Suprapubic skin (tissue), 4 donors: Measurements from ENCODE around the gene SH2D6. TPM values are rescaled to one million over a fixed set of nuclear protein-coding genes. Genes with fewer than 3 reads are reported as not detected.
"Not testable (repeated sequence)": the region's sequence is repeated elsewhere in the genome, so short reads cannot be mapped to it uniquely, and the experiment has no call there.

Experiments used
- DNase-seq, 2 donors: peaks; one replicate each; pipeline ENCODE4 v3.0.0-alpha.2; 2019; ENCODE audit warnings: low spot score in 2 of 2
- H3K27ac ChIP-seq: fragments of 200-600 bp; sonication (generic); one replicate; pipeline ENCODE4 v1.5.1; 2019
- H3K27me3 ChIP-seq: fragments of 200-600 bp; sonication (generic); one replicate; pipeline ENCODE4 v1.5.1; 2019
- H3K36me3 ChIP-seq: fragments of 200-600 bp; sonication (generic); one replicate; pipeline ENCODE4 v1.5.1; 2019
- H3K4me1 ChIP-seq: fragments of 200-600 bp; sonication (generic); one replicate; pipeline ENCODE4 v1.5.1; 2019
- H3K4me3 ChIP-seq: fragments of 200-600 bp; sonication (generic); one replicate; pipeline ENCODE4 v1.5.1; 2019; ENCODE audit warnings: mild to moderate bottlenecking
- H3K9me3 ChIP-seq: fragments of 200-600 bp; sonication (generic); one replicate; pipeline ENCODE4 v1.5.1; 2019
- EP300 ChIP-seq: sonication (generic); formaldehyde crosslinking; IDR thresholded peaks from one replicate; pipeline ENCODE4 v1.6.1; 2017; ENCODE audit warnings: antibody characterized with exemption
- POLR2A ChIP-seq, 2 donors: fragments of 450-650 bp; IDR thresholded peaks; one replicate each; pipeline ENCODE4 v1.6.1; 2017; ENCODE audit warnings: antibody characterized with exemption in 2 of 2, mild to moderate bottlenecking in 2 of 2, moderate library complexity in 2 of 2
- POLR2AphosphoS5 ChIP-seq, 3 donors: sonication (generic); formaldehyde crosslinking; IDR thresholded peaks; one replicate each; pipeline ENCODE4 v1.6.1; 2017; ENCODE audit warnings: antibody characterized with exemption in 3 of 3
- WGBS: methylation state at CpG from one replicate; pipeline ENCODE4 v1.1.5; 2018; 5-methylcytosine and 5-hydroxymethylcytosine counted together
- total RNA-seq, 4 donors: library from RNA; depleted of rRNA; stranded (reverse); fragments of >200 nt; gene quantifications; one replicate each; pipeline ENCODE4 v1.1.0, GENCODE V29; 2016
- TF ChIP-seq, protein P1 (sequence below), 2 donors: fragments of 200-600 bp in 1 of 2; fragments of 450-650 bp in 1 of 2; sonication (generic) in 1 of 2; IDR thresholded peaks; one replicate each; pipeline ENCODE4 v1.5.1; 2016 to 2019; ENCODE audit warnings: antibody characterized with exemption in 2 of 2, mild to moderate bottlenecking in 1 of 2, moderate library complexity in 1 of 2

Gene SH2D6
- total RNA-seq, 4 donors from 2014 or later: not detected

DNA sequence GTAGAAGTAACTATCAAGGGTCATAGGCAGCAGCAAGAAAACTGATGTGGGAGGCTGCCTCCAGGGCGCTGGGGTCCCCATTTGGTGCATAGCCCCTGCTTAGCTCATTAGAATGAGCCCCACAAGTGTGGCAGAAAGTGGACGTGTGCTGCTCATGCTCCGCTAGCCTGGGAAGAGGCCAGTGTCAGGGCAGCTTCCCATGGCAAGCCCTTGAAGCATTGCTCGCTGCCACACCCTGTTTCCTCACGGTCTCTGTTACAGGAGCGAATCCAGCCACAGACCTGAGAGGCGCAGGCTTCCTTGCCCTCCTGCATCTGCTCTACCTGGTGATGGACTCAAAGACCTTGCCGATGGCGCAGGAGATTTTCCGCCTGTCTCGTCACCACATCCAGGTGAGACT lies 41.4 kb upstream of the SH2D6 start:
- Histone ChIP-seq H3K36me3 (peaks cover 45% of the 10 kb centered on the region), H3K9me3 (no peaks in the 10 kb centered on the region), H3K27me3 (no peaks in the 10 kb centered on the region), H3K27ac (no peak overlapping the region), H3K4me1 (peaks cover 15% of the 10 kb centered on the region), H3K4me3 (no peak overlapping the region)
- no peak for DNase-seq
- TF ChIP-seq POLR2AphosphoS5 (IDR thresholded peaks at IDR 0.05): no peak
- TF ChIP-seq EP300: no peak
- no peak for TF ChIP-seq POLR2A (IDR thresholded peaks at IDR 0.05)
- TF ChIP-seq, protein P1, sequence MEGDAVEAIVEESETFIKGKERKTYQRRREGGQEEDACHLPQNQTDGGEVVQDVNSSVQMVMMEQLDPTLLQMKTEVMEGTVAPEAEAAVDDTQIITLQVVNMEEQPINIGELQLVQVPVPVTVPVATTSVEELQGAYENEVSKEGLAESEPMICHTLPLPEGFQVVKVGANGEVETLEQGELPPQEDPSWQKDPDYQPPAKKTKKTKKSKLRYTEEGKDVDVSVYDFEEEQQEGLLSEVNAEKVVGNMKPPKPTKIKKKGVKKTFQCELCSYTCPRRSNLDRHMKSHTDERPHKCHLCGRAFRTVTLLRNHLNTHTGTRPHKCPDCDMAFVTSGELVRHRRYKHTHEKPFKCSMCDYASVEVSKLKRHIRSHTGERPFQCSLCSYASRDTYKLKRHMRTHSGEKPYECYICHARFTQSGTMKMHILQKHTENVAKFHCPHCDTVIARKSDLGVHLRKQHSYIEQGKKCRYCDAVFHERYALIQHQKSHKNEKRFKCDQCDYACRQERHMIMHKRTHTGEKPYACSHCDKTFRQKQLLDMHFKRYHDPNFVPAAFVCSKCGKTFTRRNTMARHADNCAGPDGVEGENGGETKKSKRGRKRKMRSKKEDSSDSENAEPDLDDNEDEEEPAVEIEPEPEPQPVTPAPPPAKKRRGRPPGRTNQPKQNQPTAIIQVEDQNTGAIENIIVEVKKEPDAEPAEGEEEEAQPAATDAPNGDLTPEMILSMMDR (IDR thresholded peaks at IDR 0.05): no peak
- 86% methylated on average over 11 of the region's 11 CpGs for WGBS

GRCh38 chr2:85378257-85378656 lies 40.3 kb upstream of the SH2D6 start:
- no peak for DNase-seq
- TF ChIP-seq POLR2AphosphoS5 (IDR thresholded peaks at IDR 0.05) (no peak), POLR2A (IDR thresholded peaks at IDR 0.05) (no peak), EP300 (no peak)
- TF ChIP-seq, protein P1 (IDR thresholded peaks at IDR 0.05): no peak
- no peak overlapping the region for H3K4me3 ChIP-seq

GRCh38 chr2:85380048-85380447 lies 38.5 kb upstream of the SH2D6 start:
- H3K27ac ChIP-seq: no peak overlapping the region
- no peak for DNase-seq
- TF ChIP-seq EP300: no peak
- TF ChIP-seq, protein P1 (IDR thresholded peaks at IDR 0.05): no peak
- no peak for TF ChIP-seq POLR2AphosphoS5 (IDR thresholded peaks at IDR 0.05)
- TF ChIP-seq POLR2A (IDR thresholded peaks at IDR 0.05): no peak
- no peaks in the 10 kb centered on the region for H3K9me3 ChIP-seq
- peaks cover 15% of the 10 kb centered on the region for H3K4me1 ChIP-seq
- 92% methylated on average over 1 of the region's 1 CpG for WGBS
- no peak overlapping the region for H3K4me3 ChIP-seq
- no peaks in the 10 kb centered on the region for H3K27me3 ChIP-seq
- H3K36me3 ChIP-seq: peaks cover 57% of the 10 kb centered on the region

More at GRCh38 chr2:85378257-85378656, 40.3 kb upstream of the SH2D6 start:
- H3K4me1 ChIP-seq: peaks cover 15% of the 10 kb centered on the region
- no peak overlapping the region for H3K27ac ChIP-seq
- no peaks in the 10 kb centered on the region for H3K27me3 ChIP-seq
- WGBS: 75% methylated on average over 5 of the region's 5 CpGs
- H3K9me3 ChIP-seq: no peaks in the 10 kb centered on the region
- peaks cover 47% of the 10 kb centered on the region for H3K36me3 ChIP-seq

- H3K4me3 ChIP-seq, H3K27me3 ChIP-seq, H3K9me3 ChIP-seq, H3K4me1 ChIP-seq, DNase-seq: not testable (repeated sequence)
- Histone ChIP-seq H3K27ac (peak overlapping the region; percentile 50), H3K36me3 (peaks cover 57% of the 10 kb centered on the region)
- WGBS: 87% methylated on average over 5 of the region's 5 CpGs
Observed at GRCh38 chr2:85383151-85383550, 35.4 kb upstream of the SH2D6 start.

GRCh38 chr2:85383850-85384249 lies 34.7 kb upstream of the SH2D6 start:
- H3K27ac ChIP-seq: no peak overlapping the region
- H3K27me3 ChIP-seq: no peaks in the 10 kb centered on the region
- 86% methylated on average over 4 of the region's 4 CpGs for WGBS
- no peaks in the 10 kb centered on the region for H3K9me3 ChIP-seq
- no peak overlapping the region for H3K4me3 ChIP-seq
- no peaks in the 10 kb centered on the region for H3K4me1 ChIP-seq
- TF ChIP-seq POLR2AphosphoS5 (IDR thresholded peaks at IDR 0.05): no peak
- TF ChIP-seq, protein P1 (IDR thresholded peaks at IDR 0.05): no peak
- TF ChIP-seq EP300: no peak
- TF ChIP-seq POLR2A (IDR thresholded peaks at IDR 0.05): no peak
- peaks cover 58% of the 10 kb centered on the region for H3K36me3 ChIP-seq
- no peak for DNase-seq

GRCh38 chr2:85385746-85386145 lies 32.8 kb upstream of the SH2D6 start:
- DNase-seq: no peak
- TF ChIP-seq EP300 (no peak), POLR2A (IDR thresholded peaks at IDR 0.05) (no peak), POLR2AphosphoS5 (IDR thresholded peaks at IDR 0.05) (no peak)
- TF ChIP-seq, protein P1 (IDR thresholded peaks at IDR 0.05): no peak
- H3K9me3 ChIP-seq: no peaks in the 10 kb centered on the region
- no peaks in the 10 kb centered on the region for H3K4me1 ChIP-seq
- H3K27ac ChIP-seq: no peak overlapping the region
- 94% methylated on average over 2 of the region's 2 CpGs for WGBS
- H3K36me3 ChIP-seq: peaks cover 64% of the 10 kb centered on the region
- H3K4me3 ChIP-seq: no peak overlapping the region
- no peaks in the 10 kb centered on the region for H3K27me3 ChIP-seq
